ENCODE measurements around the gene ZNF430.
A peak's percentile ranks its signal among the peaks of the same experiment; 100 is the strongest.

Gene ZNF430

GRCh38 chr19:21082011-21082975 is 61.8 kb downstream of the ZNF430 start, which contains the start of gene ZNF714:
Gene ZNF714, plus strand, starts transcription at chr19:21082203. Its CDS starts 16,066 bp downstream, at chr19:21098269.
- Histone ChIP-seq H3K9me3 (replicated peaks in 1 of 2; ENCODE audit: control insufficient read depth in 2 of 2, insufficient read depth in 1 of 2, low read depth in 1 of 2, low read length in 2 of 2) (peaks cover 0 to 38% of the 10 kb centered on the region in 2 donors), H3K14ac (ENCODE audit: low read length) (peak within 1 kb of the TSS; percentile 38), H3K9ac (ENCODE audit: low read depth, low read length, poor library complexity) (peak within 1 kb of the TSS; percentile 81), H2AK5ac (ENCODE audit: low read depth, low read length) (no peak within 1 kb of the TSS), H3K4me2 (ENCODE audit: insufficient read depth, low read length, poor library complexity, severe bottlenecking) (peak within 1 kb of the TSS; percentile 45), H2AFZ (ENCODE audit: low read length) (peak within 1 kb of the TSS; percentile 92), H3K79me1 (ENCODE audit: low read depth, low read length) (peaks cover 2% of the 10 kb centered on the region), H3K4ac (ENCODE audit: low read length) (peak within 1 kb of the TSS; percentile 37), H4K8ac (ENCODE audit: low read depth, low read length) (no peak within 1 kb of the TSS), H2BK15ac (ENCODE audit: low read length) (no peak within 1 kb of the TSS), H3K36me3 (replicated peaks in 1 of 2; ENCODE audit: control insufficient read depth in 2 of 2, insufficient read depth in 2 of 2, low read length in 2 of 2) (peaks cover 0 to 44% of the 10 kb centered on the region in 2 donors), H3K23ac (ENCODE audit: low read depth, low read length, poor library complexity) (peak within 1 kb of the TSS; percentile 91), H3K4me1 (ENCODE audit: control insufficient read depth in 2 of 2, insufficient read depth in 1 of 2, low read depth in 1 of 2, low read length in 2 of 2) (peaks cover 0 to 6% of the 10 kb centered on the region in 2 donors), H2BK120ac (ENCODE audit: low read depth, low read length) (peak within 1 kb of the TSS; percentile 81), H3K27ac (replicated peaks; ENCODE audit: low read length) (peak within 1 kb of the TSS; percentile 88), H3K4me3 (ENCODE audit: low read length in 2 of 2) (peak within 1 kb of the TSS; percentile 90 to 93), H2BK5ac (ENCODE audit: low read length) (peak within 1 kb of the TSS; percentile 39), H3K27me3 (ENCODE audit: control insufficient read depth in 3 of 3, insufficient read depth in 3 of 3, low read depth in 1 of 3, low read length in 3 of 3) (no peaks in the 10 kb centered on the region), H3K18ac (ENCODE audit: low read length) (peak within 1 kb of the TSS; percentile 93), H2BK12ac (ENCODE audit: low read length) (peak within 1 kb of the TSS; percentile 73), H4K91ac (ENCODE audit: low read depth, low read length, poor library complexity) (no peak within 1 kb of the TSS)
- DNase-seq (ENCODE audit: low spot score): peak; percentile 95
- WGBS, 2 donors (ENCODE audit: extremely low coverage in 2 of 2, insufficient read length in 2 of 2, insufficient replicate concordance in 1 of 2): no CpG with 5 or more reads among the region's 38 CpGs

GRCh38 chr19:21084343-21084742 is 63.9 kb downstream of the ZNF430 start:
- Histone ChIP-seq H2AFZ (ENCODE audit: low read length) (no peak overlapping the region), H3K4me3 (ENCODE audit: low read length in 2 of 2) (no peak overlapping the region), H3K9ac (ENCODE audit: low read depth, low read length, poor library complexity) (no peak overlapping the region), H2BK12ac (ENCODE audit: low read length) (no peak overlapping the region), H2BK5ac (ENCODE audit: low read length) (no peak overlapping the region), H2BK15ac (ENCODE audit: low read length) (no peak overlapping the region), H3K9me3 (replicated peaks in 1 of 2; ENCODE audit: control insufficient read depth in 2 of 2, insufficient read depth in 1 of 2, low read depth in 1 of 2, low read length in 2 of 2) (peaks cover 0 to 51% of the 10 kb centered on the region in 2 donors), H3K14ac (ENCODE audit: low read length) (no peak overlapping the region), H3K79me1 (ENCODE audit: low read depth, low read length) (peaks cover 2% of the 10 kb centered on the region), H2BK120ac (ENCODE audit: low read depth, low read length) (no peak overlapping the region), H3K23ac (ENCODE audit: low read depth, low read length, poor library complexity) (no peak overlapping the region), H3K4ac (ENCODE audit: low read length) (no peak overlapping the region), H4K91ac (ENCODE audit: low read depth, low read length, poor library complexity) (no peak overlapping the region), H3K36me3 (replicated peaks in 1 of 2; ENCODE audit: control insufficient read depth in 2 of 2, insufficient read depth in 2 of 2, low read length in 2 of 2) (peaks cover under 1 to 64% of the 10 kb centered on the region in 2 donors), H3K27me3 (ENCODE audit: control insufficient read depth in 3 of 3, insufficient read depth in 3 of 3, low read depth in 1 of 3, low read length in 3 of 3) (no peaks in the 10 kb centered on the region), H3K4me1 (ENCODE audit: control insufficient read depth in 2 of 2, insufficient read depth in 1 of 2, low read depth in 1 of 2, low read length in 2 of 2) (peaks cover 0 to 6% of the 10 kb centered on the region in 2 donors), H2AK5ac (ENCODE audit: low read depth, low read length) (no peak overlapping the region), H3K18ac (ENCODE audit: low read length) (no peak overlapping the region), H3K4me2 (ENCODE audit: insufficient read depth, low read length, poor library complexity, severe bottlenecking) (no peak overlapping the region), H4K8ac (ENCODE audit: low read depth, low read length) (no peak overlapping the region), H3K27ac (replicated peaks; ENCODE audit: low read length) (no peak overlapping the region)
- no CpG with 5 or more reads among the region's 1 CpG for WGBS, 2 donors (ENCODE audit: extremely low coverage in 2 of 2, insufficient read length in 2 of 2, insufficient replicate concordance in 1 of 2)
- DNase-seq (ENCODE audit: low spot score): no peak

- no peak overlapping the region for H3K18ac ChIP-seq (ENCODE audit: low read length)
- no peak overlapping the region for H2AK5ac ChIP-seq (ENCODE audit: low read depth, low read length)
- no peaks in the 10 kb centered on the region for H3K27me3 ChIP-seq (ENCODE audit: control insufficient read depth in 3 of 3, insufficient read depth in 3 of 3, low read depth in 1 of 3, low read length in 3 of 3)
- no peak overlapping the region for H3K4me2 ChIP-seq (ENCODE audit: insufficient read depth, low read length, poor library complexity, severe bottlenecking)
- H3K4ac ChIP-seq (ENCODE audit: low read length): no peak overlapping the region
- no peak overlapping the region for H4K91ac ChIP-seq (ENCODE audit: low read depth, low read length, poor library complexity)
- H3K36me3 ChIP-seq (replicated peaks in 1 of 2; ENCODE audit: control insufficient read depth in 2 of 2, insufficient read depth in 2 of 2, low read length in 2 of 2): peaks cover 7 to 95% of the 10 kb centered on the region in 2 donors
- H2BK15ac ChIP-seq (ENCODE audit: low read length): no peak overlapping the region
- H2BK5ac ChIP-seq (ENCODE audit: low read length): no peak overlapping the region
- H3K14ac ChIP-seq (ENCODE audit: low read length): no peak overlapping the region
- no peak overlapping the region for H2AFZ ChIP-seq (ENCODE audit: low read length)
- H3K9me3 ChIP-seq (replicated peaks in 1 of 2; ENCODE audit: control insufficient read depth in 2 of 2, insufficient read depth in 1 of 2, low read depth in 1 of 2, low read length in 2 of 2): peaks cover 0 to 51% of the 10 kb centered on the region in 2 donors
- H3K79me1 ChIP-seq (ENCODE audit: low read depth, low read length): peaks cover 2% of the 10 kb centered on the region
- no peak for DNase-seq (ENCODE audit: low spot score)
- no peak overlapping the region for H3K23ac ChIP-seq (ENCODE audit: low read depth, low read length, poor library complexity)
- no peak overlapping the region for H3K27ac ChIP-seq (replicated peaks; ENCODE audit: low read length)
- no peak overlapping the region for H2BK120ac ChIP-seq (ENCODE audit: low read depth, low read length)
- H3K4me3 ChIP-seq (ENCODE audit: low read length in 2 of 2): no peak overlapping the region
- no peak overlapping the region for H4K8ac ChIP-seq (ENCODE audit: low read depth, low read length)
- H3K9ac ChIP-seq (ENCODE audit: low read depth, low read length, poor library complexity): no peak overlapping the region
- peaks cover 0 to 6% of the 10 kb centered on the region in 2 donors for H3K4me1 ChIP-seq (ENCODE audit: control insufficient read depth in 2 of 2, insufficient read depth in 1 of 2, low read depth in 1 of 2, low read length in 2 of 2)
- no CpG with 5 or more reads among the region's 3 CpGs for WGBS, 2 donors (ENCODE audit: extremely low coverage in 2 of 2, insufficient read length in 2 of 2, insufficient replicate concordance in 1 of 2)
- H2BK12ac ChIP-seq (ENCODE audit: low read length): no peak overlapping the region
Observed at GRCh38 chr19:21087871-21088270, 67.4 kb downstream of the ZNF430 start.

GRCh38 chr19:21092109-21092508 is 71.7 kb downstream of the ZNF430 start:
- DNase-seq (ENCODE audit: low spot score): no peak

More at GRCh38 chr19:21092109-21092508, 71.7 kb downstream of the ZNF430 start:
- no peak overlapping the region for H2AFZ ChIP-seq (ENCODE audit: low read length)
- peak overlapping the region; percentile 41 for H3K27ac ChIP-seq (replicated peaks; ENCODE audit: low read length)
- H2BK15ac ChIP-seq (ENCODE audit: low read length): no peak overlapping the region
- no peak overlapping the region for H3K4me3 ChIP-seq (ENCODE audit: low read length in 2 of 2)
- H2BK5ac ChIP-seq (ENCODE audit: low read length): no peak overlapping the region
- H3K27me3 ChIP-seq (ENCODE audit: control insufficient read depth in 3 of 3, insufficient read depth in 3 of 3, low read depth in 1 of 3, low read length in 3 of 3): no peaks in the 10 kb centered on the region
- H3K9me3 ChIP-seq (replicated peaks in 1 of 2; ENCODE audit: control insufficient read depth in 2 of 2, insufficient read depth in 1 of 2, low read depth in 1 of 2, low read length in 2 of 2): peaks cover 0 to 43% of the 10 kb centered on the region in 2 donors
- no peak overlapping the region for H4K8ac ChIP-seq (ENCODE audit: low read depth, low read length)
- H3K9ac ChIP-seq (ENCODE audit: low read depth, low read length, poor library complexity): no peak overlapping the region
- H3K14ac ChIP-seq (ENCODE audit: low read length): no peak overlapping the region
- H3K4me1 ChIP-seq (ENCODE audit: control insufficient read depth in 2 of 2, insufficient read depth in 1 of 2, low read depth in 1 of 2, low read length in 2 of 2): peaks cover 0 to 2% of the 10 kb centered on the region in 2 donors
- H2BK120ac ChIP-seq (ENCODE audit: low read depth, low read length): no peak overlapping the region
- no peak overlapping the region for H2BK12ac ChIP-seq (ENCODE audit: low read length)
- no peak overlapping the region for H3K18ac ChIP-seq (ENCODE audit: low read length)
- peaks cover 12 to 92% of the 10 kb centered on the region in 2 donors for H3K36me3 ChIP-seq (replicated peaks in 1 of 2; ENCODE audit: control insufficient read depth in 2 of 2, insufficient read depth in 2 of 2, low read length in 2 of 2)
- H2AK5ac ChIP-seq (ENCODE audit: low read depth, low read length): no peak overlapping the region
- H4K91ac ChIP-seq (ENCODE audit: low read depth, low read length, poor library complexity): no peak overlapping the region
- no peak overlapping the region for H3K4ac ChIP-seq (ENCODE audit: low read length)
- no peak overlapping the region for H3K23ac ChIP-seq (ENCODE audit: low read depth, low read length, poor library complexity)
- H3K79me1 ChIP-seq (ENCODE audit: low read depth, low read length): no peaks in the 10 kb centered on the region
- H3K4me2 ChIP-seq (ENCODE audit: insufficient read depth, low read length, poor library complexity, severe bottlenecking): no peak overlapping the region
